Measurements from ENCODE around the gene ARHGAP10.

The ARHGAP10 gene

DNA sequence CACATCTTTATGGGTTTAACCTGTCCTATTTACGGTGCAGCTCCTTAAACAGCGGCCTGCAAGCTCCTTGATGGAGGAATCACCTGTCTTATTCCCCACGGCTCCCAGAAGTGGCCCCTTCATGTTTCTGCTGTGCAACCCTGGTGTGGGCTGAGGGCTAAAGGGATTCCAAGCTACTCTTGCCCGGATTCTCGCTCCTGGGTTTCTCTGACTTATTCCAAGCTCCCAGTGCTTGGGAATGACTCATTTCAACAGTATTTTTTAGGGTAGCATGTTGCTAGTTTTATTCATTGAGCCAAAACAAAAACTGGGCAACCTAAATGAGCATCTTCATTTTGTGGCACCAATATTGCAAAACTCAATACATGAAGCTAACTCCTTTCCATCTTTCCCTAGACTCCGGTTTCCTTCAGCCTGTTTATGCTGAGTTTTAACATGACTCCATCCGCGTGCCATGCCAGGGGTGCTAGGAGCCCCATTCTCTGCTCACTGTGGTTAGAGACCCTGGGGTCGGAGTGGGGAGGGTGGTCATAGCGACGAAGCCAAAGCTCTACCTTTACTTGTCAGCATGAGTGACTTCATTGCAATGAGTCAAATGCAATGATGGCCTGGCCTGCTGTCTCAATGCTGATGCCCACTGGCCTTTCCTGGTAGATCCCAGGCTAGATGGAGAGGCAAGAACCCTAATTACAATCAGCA, 360.6 kb downstream of the ARHGAP10 start:
- DNase-seq (ENCODE audit: low read depth in 2 of 2), result no peak

GRCh38 chr4:148093065-148093464, 361.2 kb downstream of the ARHGAP10 start:
- DNase-seq (ENCODE audit: low read depth in 2 of 2), result no peak

DNA sequence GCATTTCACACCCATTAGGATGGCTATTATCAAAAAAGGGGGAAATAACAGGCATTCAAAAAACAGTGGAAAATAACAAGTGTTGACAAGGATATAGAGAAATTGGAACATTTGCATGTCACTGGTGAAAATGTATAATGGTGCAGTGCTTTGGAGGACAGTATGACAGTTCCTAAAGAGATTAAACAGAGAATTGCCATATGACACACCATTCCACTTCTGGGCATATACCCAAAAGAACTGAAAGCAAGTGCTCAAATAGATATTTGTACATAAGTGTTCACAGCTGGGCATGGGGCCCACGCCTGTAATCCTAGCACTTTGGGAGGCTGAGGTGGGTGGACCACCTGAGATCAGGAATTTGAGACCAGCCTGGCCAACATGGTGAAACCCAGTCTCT, 362.3 kb downstream of the ARHGAP10 start:
- no peak for DNase-seq (ENCODE audit: low read depth in 2 of 2)

- DNase-seq (ENCODE audit: low read depth in 2 of 2), result no peak
Observed at GRCh38 chr4:148095346-148095923, 363.5 kb downstream of the ARHGAP10 start.

DNA sequence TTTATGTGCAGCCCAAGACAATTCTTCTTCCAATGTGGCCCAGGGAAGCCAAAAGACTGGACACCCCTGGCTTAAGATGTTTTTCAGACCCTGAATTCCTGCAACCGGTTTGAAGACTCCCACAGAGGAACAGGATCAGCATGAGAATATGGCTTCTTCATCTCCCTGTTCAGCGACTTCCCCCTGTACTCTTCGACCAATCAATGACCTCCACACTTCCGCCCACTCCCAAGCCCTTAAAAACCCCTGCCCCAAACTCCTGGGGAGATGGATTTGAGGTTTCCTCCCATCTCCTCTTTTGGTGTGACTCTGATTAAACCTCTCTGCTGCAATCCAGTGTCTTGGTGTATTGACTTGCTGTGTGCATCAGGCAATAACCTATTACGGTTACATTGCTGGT, 365.9 kb downstream of the ARHGAP10 start:
- DNase-seq (ENCODE audit: low read depth in 2 of 2), result no peak

GRCh38 chr4:148101235-148101634, 369.3 kb downstream of the ARHGAP10 start:
- no peak for DNase-seq (ENCODE audit: low read depth in 2 of 2)

GRCh38 chr4:148101790-148102189, 369.9 kb downstream of the ARHGAP10 start:
- DNase-seq (ENCODE audit: low read depth in 2 of 2), result no peak

GRCh38 chr4:148103597-148104355, 371.9 kb downstream of the ARHGAP10 start:
- no peak for DNase-seq (ENCODE audit: low read depth in 2 of 2)

- DNase-seq (ENCODE audit: low read depth in 2 of 2), result no peak
Observed at GRCh38 chr4:148108766-148109165, 376.9 kb downstream of the ARHGAP10 start.

DNA sequence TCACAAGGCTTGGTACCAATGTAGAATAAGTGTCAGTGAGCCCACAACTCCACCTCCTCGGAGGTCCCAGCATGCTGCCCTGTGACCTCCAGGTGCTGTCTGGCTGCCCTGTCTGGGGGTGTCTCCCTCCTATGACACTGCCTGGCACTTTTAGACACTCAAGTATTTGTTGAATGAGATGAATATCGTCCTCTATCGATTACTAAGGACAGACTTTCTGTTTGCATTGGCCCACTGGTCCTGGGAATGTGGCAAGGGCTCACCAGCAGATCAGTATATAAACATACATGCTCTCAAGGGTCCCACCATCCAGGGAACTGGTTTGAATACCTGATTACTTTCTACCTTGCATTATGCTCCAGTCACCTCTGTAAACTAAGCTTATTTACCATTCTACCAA, 377.3 kb downstream of the ARHGAP10 start:
- DNase-seq (ENCODE audit: low read depth in 2 of 2), result no peak

DNA sequence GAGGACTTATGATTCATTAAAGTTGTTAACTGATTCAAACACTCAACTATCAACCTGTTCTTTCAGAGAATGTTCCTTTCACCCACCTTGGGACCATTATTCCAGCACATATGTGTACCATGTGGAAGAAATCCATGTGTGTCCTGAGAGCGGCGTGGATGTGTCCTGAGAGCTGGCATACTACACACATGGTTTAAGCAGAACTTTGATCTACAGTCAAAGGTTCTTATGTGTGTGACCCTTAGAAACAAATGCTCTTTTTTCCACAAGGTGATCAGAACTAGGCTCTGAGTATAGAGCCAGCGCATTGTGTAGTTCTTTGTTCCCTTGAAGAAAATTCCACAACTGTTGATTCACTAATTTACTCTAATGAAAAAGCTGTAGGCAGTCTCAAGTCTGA, 378.3 kb downstream of the ARHGAP10 start:
- DNase-seq (ENCODE audit: low read depth in 2 of 2), result no peak

GRCh38 chr4:148112231-148112982, 380.5 kb downstream of the ARHGAP10 start:
- DNase-seq (ENCODE audit: low read depth in 2 of 2), result no peak

GRCh38 chr4:148114436-148114835, 382.5 kb downstream of the ARHGAP10 start:
- no peak for DNase-seq (ENCODE audit: low read depth in 2 of 2)

DNA sequence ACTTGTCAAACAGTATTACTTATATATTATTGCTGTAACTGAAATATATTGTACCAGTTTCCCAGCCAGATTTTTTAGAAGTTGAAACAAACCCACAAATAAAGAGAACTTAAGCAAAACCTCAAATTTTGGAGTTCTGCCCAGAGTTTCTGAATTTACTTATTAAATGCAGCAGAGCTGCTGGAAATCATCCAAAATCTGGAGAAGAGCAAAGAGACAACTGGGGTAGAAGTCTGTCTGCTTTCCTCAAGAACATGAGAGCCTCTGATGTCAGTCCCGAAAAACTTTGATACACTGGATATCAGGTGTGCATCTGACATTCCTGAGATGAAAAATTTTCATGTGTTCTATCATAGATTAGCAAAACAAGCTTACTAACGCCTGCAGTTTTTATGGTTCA, 384.4 kb downstream of the ARHGAP10 start:
- no peak for DNase-seq (ENCODE audit: low read depth in 2 of 2)

DNA sequence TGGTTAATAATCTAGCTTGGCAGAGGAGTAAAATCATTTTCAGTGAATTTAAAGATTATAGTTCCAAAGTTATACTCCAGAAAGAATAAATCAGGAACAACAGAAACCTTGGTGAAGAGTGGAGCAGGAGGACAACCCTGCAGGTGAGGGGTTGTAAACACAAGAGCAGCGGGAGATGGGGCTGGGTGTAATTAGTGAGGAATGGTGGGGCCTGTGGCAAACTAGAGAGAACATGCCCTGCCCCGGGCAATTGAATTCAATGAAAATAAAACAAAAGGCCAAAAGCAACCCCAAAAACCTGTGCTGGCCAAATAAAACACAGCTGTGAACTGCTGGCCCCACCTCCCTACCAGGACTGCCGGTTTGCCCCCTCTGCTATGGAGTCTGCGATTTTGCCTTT, 385.1 kb downstream of the ARHGAP10 start:
- DNase-seq (ENCODE audit: low read depth in 2 of 2), result no peak

GRCh38 chr4:148118179-148118578, 386.3 kb downstream of the ARHGAP10 start:
- DNase-seq (ENCODE audit: low read depth in 2 of 2), result no peak

DNA sequence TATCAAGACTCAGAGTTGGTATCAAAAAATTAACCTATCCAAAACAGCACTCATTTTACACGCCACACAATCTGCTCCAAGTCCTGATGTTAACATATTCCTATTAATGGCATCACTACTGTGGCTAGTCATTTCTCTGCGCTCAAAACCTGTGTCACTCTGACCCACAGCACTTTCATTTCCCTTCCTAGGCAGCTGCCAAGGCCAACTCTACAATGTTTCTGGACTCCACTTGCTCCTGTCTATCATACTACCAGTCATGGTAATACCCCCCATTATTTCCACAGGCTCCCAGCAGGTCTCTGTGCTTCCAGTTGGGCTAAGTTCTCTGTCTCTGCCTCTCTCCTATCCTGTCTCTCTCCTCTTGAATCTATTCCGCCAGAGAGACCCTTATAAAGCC, 386.7 kb downstream of the ARHGAP10 start:
- no peak for DNase-seq (ENCODE audit: low read depth in 2 of 2)

- DNase-seq (ENCODE audit: low read depth in 2 of 2), result no peak
Observed at GRCh38 chr4:148120216-148120615, 388.3 kb downstream of the ARHGAP10 start.
